NT2/D1 (cell line): ENCODE data around the gene AKAP13.

Experiments used
- SUZ12 ChIP-seq: IDR thresholded peaks from 2 replicates; pipeline ENCODE4 v1.6.1; 2011; ENCODE audit not compliant: insufficient read length, insufficient read depth; ENCODE audit errors: extremely low read depth
- YY1 ChIP-seq: IDR thresholded peaks from 2 replicates; pipeline ENCODE4 v1.6.1; 2011; ENCODE audit not compliant: insufficient read length, insufficient read depth
- ZNF274 ChIP-seq: IDR thresholded peaks from 2 replicates; pipeline ENCODE4 v1.6.1; 2011; ENCODE audit warnings: mild to moderate bottlenecking, low read depth, low read length

DNA sequence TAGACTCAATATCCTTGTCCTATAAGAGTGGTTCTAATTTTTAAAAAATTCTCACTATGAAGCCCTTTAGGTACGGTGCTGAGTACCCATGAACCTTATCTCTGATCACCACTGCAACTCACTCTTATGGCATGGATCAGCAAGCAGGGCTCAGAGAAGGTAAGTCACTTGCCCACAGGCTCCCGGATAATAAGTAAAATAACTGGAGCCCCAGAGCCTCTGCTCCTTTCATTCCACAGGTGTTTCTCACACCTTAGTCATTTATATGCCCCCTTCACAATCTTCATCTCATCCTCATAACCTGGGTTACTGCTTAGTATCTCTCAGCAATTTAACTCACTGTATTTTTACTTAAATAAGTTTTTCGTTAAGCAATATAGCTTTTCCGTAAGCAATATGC lies 28.4 kb upstream of the AKAP13 start:
- TF ChIP-seq YY1 (no peak), ZNF274 (no peak), SUZ12 (no peak)
